ENCODE data around the gene STIM2.
"Not testable (repeated sequence)": the region's sequence is repeated elsewhere in the genome, so short reads cannot be mapped to it uniquely, and the experiment has no call there.

Gene STIM2

GRCh38 chr4:26819478-26820095, 41.1 kb upstream of the STIM2 start:
- DNase-seq (ENCODE audit: extremely low read depth, low read depth), result no peak
- TF ChIP-seq CTCF (IDR thresholded peaks at IDR 0.05; ENCODE audit: low read depth, low read length, missing control alignments), result no peak
- H3K4me3 ChIP-seq (replicated peaks; ENCODE audit: low read depth, low read length), result no peak overlapping the region

- TF ChIP-seq CTCF (IDR thresholded peaks at IDR 0.05; ENCODE audit: low read depth, low read length, missing control alignments), result no peak
- no peak overlapping the region for H3K4me3 ChIP-seq (replicated peaks; ENCODE audit: low read depth, low read length)
- no peak for DNase-seq (ENCODE audit: extremely low read depth, low read depth)
Observed at GRCh38 chr4:26820346-26820745, 40.3 kb upstream of the STIM2 start.

- DNase-seq (ENCODE audit: extremely low read depth, low read depth), result no peak
- H3K4me3 ChIP-seq (replicated peaks; ENCODE audit: low read depth, low read length), result no peak overlapping the region
- no peak for TF ChIP-seq CTCF (IDR thresholded peaks at IDR 0.05; ENCODE audit: low read depth, low read length, missing control alignments)
Observed at GRCh38 chr4:26821031-26821430, 39.6 kb upstream of the STIM2 start.

GRCh38 chr4:26821677-26822503, 38.8 kb upstream of the STIM2 start:
- no peak overlapping the region for H3K4me3 ChIP-seq (replicated peaks; ENCODE audit: low read depth, low read length)
- TF ChIP-seq CTCF (IDR thresholded peaks at IDR 0.05; ENCODE audit: low read depth, low read length, missing control alignments), result no peak
- DNase-seq (ENCODE audit: extremely low read depth, low read depth), result no peak

- DNase-seq (ENCODE audit: extremely low read depth, low read depth), result no peak
- no peak overlapping the region for H3K4me3 ChIP-seq (replicated peaks; ENCODE audit: low read depth, low read length)
- no peak for TF ChIP-seq CTCF (IDR thresholded peaks at IDR 0.05; ENCODE audit: low read depth, low read length, missing control alignments)
Observed at GRCh38 chr4:26822546-26822945, 38.1 kb upstream of the STIM2 start.

GRCh38 chr4:26822974-26823373, 37.7 kb upstream of the STIM2 start:
- H3K4me3 ChIP-seq (replicated peaks; ENCODE audit: low read depth, low read length); DNase-seq (ENCODE audit: extremely low read depth, low read depth): not testable (repeated sequence)

GRCh38 chr4:26823583-26823982, 37.1 kb upstream of the STIM2 start:
- no peak overlapping the region for H3K4me3 ChIP-seq (replicated peaks; ENCODE audit: low read depth, low read length)
- no peak for TF ChIP-seq CTCF (IDR thresholded peaks at IDR 0.05; ENCODE audit: low read depth, low read length, missing control alignments)

More at GRCh38 chr4:26823583-26823982, 37.1 kb upstream of the STIM2 start:
- no peak for DNase-seq (ENCODE audit: extremely low read depth, low read depth)
